Uterus (tissue), 2 donors: Measurements from ENCODE around the gene LAMA5.

Source experiments
- POLR2A ChIP-seq, 2 donors: fragments of 450-650 bp; IDR thresholded peaks; one replicate each; pipeline ENCODE4 v1.6.1; 2016; ENCODE audit warnings: antibody characterized with exemption in 2 of 2, mild to moderate bottlenecking in 1 of 2, moderate library complexity in 1 of 2
- TF ChIP-seq, protein P1 (sequence below), 4 experiments: fragments of 200-600 bp in 2 of 4; fragments of 450-650 bp in 2 of 4; sonication (generic) in 2 of 4; IDR thresholded peaks; one replicate each; pipeline ENCODE4 v1.5.1; 2016 to 2019; ENCODE audit warnings: antibody characterized with exemption in 4 of 4, mild to moderate bottlenecking in 2 of 4, moderate library complexity in 1 of 4

DNA sequence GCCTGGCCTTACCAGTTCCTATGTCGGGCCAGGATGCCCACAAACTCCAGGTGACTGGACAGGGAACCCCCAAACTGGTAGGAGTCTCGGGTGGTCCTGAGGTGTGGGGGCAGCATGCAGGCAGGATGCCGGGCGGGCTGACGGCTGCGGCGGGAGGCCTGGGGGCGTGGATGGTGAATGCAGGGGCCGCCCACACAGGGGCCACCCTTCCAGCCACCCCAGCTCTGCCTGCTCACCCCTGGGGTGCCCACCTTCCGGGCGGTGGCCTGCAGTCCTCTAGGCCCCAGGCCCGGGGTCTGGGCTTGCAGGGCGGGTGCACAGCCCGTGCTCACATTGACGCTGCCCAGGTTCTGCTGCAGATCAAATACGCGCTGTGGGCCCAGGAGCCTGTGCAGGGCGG is 56.0 kb downstream of the LAMA5 start:
- TF ChIP-seq, protein P1, sequence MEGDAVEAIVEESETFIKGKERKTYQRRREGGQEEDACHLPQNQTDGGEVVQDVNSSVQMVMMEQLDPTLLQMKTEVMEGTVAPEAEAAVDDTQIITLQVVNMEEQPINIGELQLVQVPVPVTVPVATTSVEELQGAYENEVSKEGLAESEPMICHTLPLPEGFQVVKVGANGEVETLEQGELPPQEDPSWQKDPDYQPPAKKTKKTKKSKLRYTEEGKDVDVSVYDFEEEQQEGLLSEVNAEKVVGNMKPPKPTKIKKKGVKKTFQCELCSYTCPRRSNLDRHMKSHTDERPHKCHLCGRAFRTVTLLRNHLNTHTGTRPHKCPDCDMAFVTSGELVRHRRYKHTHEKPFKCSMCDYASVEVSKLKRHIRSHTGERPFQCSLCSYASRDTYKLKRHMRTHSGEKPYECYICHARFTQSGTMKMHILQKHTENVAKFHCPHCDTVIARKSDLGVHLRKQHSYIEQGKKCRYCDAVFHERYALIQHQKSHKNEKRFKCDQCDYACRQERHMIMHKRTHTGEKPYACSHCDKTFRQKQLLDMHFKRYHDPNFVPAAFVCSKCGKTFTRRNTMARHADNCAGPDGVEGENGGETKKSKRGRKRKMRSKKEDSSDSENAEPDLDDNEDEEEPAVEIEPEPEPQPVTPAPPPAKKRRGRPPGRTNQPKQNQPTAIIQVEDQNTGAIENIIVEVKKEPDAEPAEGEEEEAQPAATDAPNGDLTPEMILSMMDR (IDR thresholded peaks at IDR 0.05): no peak
- no peak for TF ChIP-seq POLR2A (IDR thresholded peaks at IDR 0.05)
